ENCODE results near the gene RAPGEF5. TPM values are rescaled to one million over a fixed set of nuclear protein-coding genes. Genes with fewer than 3 reads are reported as not detected.
"Not testable (repeated sequence)": the region's sequence is repeated elsewhere in the genome, so short reads cannot be mapped to it uniquely, and the experiment has no call there.

The RAPGEF5 gene
- total RNA-seq, 1 experiment from 2014 or later = 5.6 TPM

DNA sequence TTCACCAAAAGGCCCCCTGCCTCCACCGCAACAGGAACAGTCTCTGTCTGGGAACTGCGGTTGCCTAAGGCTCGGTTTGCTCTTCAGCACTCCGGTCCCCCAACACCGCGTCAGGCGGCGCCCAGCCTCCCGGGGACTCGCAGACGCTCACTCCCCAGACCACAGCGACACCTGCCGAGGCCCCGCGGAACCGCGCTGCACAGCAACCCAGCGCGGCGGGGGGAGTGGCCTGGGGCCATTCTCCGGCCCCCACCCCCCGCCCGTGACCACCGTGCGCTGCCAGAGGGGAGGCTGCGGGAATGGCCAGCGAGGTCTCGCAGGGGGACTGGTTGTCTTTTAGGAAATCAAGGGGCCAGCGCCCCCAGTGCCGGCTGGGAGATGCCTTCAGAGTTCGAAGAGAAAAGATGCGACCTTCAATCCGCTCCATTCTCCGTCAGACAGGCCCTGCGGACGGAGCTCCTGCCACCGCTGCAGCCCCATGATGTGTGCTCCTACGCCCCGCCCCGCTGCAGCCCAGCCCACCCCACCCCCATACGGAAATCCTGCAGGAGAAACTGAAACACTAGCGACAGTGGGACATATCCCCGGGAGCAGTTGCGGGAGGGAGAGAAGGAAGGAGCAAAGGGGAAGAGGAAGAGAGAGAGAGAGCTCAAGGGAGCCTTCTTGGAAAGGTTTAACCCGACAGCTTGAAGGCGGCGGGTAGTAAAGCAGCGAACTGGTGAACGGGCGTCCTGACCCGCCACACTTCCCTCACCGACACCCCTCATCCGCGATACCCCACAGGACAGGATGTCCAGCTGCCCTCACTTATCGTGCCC is 273.9 kb downstream of the RAPGEF5 start:
- H3K27ac ChIP-seq (ENCODE audit: low read length) = no peak overlapping the region
- peak overlapping the region; percentile 96 for H2AFZ ChIP-seq (ENCODE audit: low read length)
- ChIA-PET CTCF (interaction anchor here (0.5 to 1.8 kb wide), 8 partner anchors 9 to 829 kb away, joined by 3 to 9 read pairs (median 4); no protein-coding TSS in a partner anchor), POLR2A (ENCODE audit: unreplicated experiment) (interaction anchor here (0.6 kb wide), 1 partner anchor 183 kb away, joined by 4 read pairs; no protein-coding TSS in a partner anchor)
- H3K36me3 ChIP-seq (ENCODE audit: low read depth, low read length) = no peaks in the 10 kb centered on the region
- H3K9ac ChIP-seq (ENCODE audit: low read length) = peak overlapping the region; percentile 64
- H3K4me2 ChIP-seq (ENCODE audit: low read length) = peak overlapping the region; percentile 91
- H3K9me3 ChIP-seq (ENCODE audit: low read length) = no peaks in the 10 kb centered on the region
- H3K4me3 ChIP-seq (ENCODE audit: low read length) = peak overlapping the region; percentile 77
- TF ChIP-seq, protein P1, sequence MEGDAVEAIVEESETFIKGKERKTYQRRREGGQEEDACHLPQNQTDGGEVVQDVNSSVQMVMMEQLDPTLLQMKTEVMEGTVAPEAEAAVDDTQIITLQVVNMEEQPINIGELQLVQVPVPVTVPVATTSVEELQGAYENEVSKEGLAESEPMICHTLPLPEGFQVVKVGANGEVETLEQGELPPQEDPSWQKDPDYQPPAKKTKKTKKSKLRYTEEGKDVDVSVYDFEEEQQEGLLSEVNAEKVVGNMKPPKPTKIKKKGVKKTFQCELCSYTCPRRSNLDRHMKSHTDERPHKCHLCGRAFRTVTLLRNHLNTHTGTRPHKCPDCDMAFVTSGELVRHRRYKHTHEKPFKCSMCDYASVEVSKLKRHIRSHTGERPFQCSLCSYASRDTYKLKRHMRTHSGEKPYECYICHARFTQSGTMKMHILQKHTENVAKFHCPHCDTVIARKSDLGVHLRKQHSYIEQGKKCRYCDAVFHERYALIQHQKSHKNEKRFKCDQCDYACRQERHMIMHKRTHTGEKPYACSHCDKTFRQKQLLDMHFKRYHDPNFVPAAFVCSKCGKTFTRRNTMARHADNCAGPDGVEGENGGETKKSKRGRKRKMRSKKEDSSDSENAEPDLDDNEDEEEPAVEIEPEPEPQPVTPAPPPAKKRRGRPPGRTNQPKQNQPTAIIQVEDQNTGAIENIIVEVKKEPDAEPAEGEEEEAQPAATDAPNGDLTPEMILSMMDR (conservative IDR thresholded peaks at IDR 0.05; ENCODE audit: low read depth, low read length) = peak; percentile 89
- TF ChIP-seq EZH2 (IDR thresholded peaks at IDR 0.05; ENCODE audit: low read length, unreplicated experiment) = no peak
- H3K9me2 ChIP-seq (replicated peaks; ENCODE audit: low read length) = no peaks in the 10 kb centered on the region
- no TSS peak for BruUV-seq (replicated peaks)
- H3K27me3 ChIP-seq (ENCODE audit: low read length) = peaks cover 12% of the 10 kb centered on the region
- H3K79me2 ChIP-seq (ENCODE audit: low read length) = no peaks in the 10 kb centered on the region
- H3K4me1 ChIP-seq (ENCODE audit: insufficient read depth, low read length) = peaks cover 11% of the 10 kb centered on the region; the same call in 1 of the 2 replicates
- no peaks in the 10 kb centered on the region for H3F3A ChIP-seq (ENCODE audit: low read length, unreplicated experiment)
- ATAC-seq (peak; percentile 95), DNase-seq (peak; percentile 79)
- intact Hi-C loops (cut with micrococcal nuclease) = loop anchor here (1.0 to 10.0 kb wide), 5 partner anchors 82 to 827 kb away; no protein-coding TSS in a partner anchor
- no peaks in the 10 kb centered on the region for H4K20me1 ChIP-seq (ENCODE audit: low read length)

DNA sequence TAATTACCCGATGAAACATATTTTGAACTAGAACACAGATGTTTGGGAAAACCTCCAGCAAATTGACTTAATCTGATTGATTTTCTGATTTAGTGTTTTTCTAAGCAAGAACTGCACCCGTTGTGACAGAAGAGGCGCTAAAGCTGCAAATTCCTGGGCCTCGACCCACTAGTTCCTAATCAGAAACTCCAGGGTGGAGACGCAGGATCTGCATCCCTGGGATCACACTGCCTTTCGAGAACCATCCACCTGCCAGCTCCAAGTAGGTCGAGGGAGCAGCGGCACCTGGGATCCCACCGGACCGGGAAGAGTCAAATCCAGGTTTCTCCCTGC is 274.4 kb downstream of the RAPGEF5 start:
- TF ChIP-seq, protein P1 (conservative IDR thresholded peaks at IDR 0.05; ENCODE audit: low read depth, low read length) = no peak
- no peak for TF ChIP-seq EZH2phosphoT487 (IDR thresholded peaks at IDR 0.05; ENCODE audit: borderline replicate concordance, low read length)
- no peak for TF ChIP-seq EZH2 (IDR thresholded peaks at IDR 0.05; ENCODE audit: low read length, unreplicated experiment)
- CTCF ChIA-PET = interaction anchor here (0.5 to 1.8 kb wide), 4 partner anchors 21 to 828 kb away, joined by 3 to 9 read pairs (median 4); no protein-coding TSS in a partner anchor
- H3K79me2 ChIP-seq (ENCODE audit: low read length) = no peaks in the 10 kb centered on the region
- peak overlapping the region; percentile 77 for H3K4me3 ChIP-seq (ENCODE audit: low read length)
- no peak for DNase-seq
- peaks cover 11% of the 10 kb centered on the region; the same call in 1 of the 2 replicates for H3K4me1 ChIP-seq (ENCODE audit: insufficient read depth, low read length)
- peak overlapping the region; percentile 96 for H2AFZ ChIP-seq (ENCODE audit: low read length)
- H3K9me3 ChIP-seq (ENCODE audit: low read length) = no peaks in the 10 kb centered on the region
- intact Hi-C loops (cut with micrococcal nuclease) = loop anchor here (1.0 to 10.0 kb wide), 4 partner anchors 82 to 826 kb away; no protein-coding TSS in a partner anchor
- no peaks in the 10 kb centered on the region for H3K36me3 ChIP-seq (ENCODE audit: low read depth, low read length)
- peak; percentile 39 for ATAC-seq
- H3K9me2 ChIP-seq (replicated peaks; ENCODE audit: low read length) = no peaks in the 10 kb centered on the region
- no peak overlapping the region for H3K9ac ChIP-seq (ENCODE audit: low read length)
- peaks cover 16% of the 10 kb centered on the region for H3K27me3 ChIP-seq (ENCODE audit: low read length)
- POLR2A ChIA-PET (ENCODE audit: unreplicated experiment) = interaction anchor here (0.6 kb wide), 1 partner anchor 182 kb away, joined by 4 read pairs; no protein-coding TSS in a partner anchor
- H3F3A ChIP-seq (ENCODE audit: low read length, unreplicated experiment) = no peaks in the 10 kb centered on the region
- no TSS peak for BruUV-seq (replicated peaks)
- no peaks in the 10 kb centered on the region for H4K20me1 ChIP-seq (ENCODE audit: low read length)
- peak overlapping the region; percentile 91 for H3K4me2 ChIP-seq (ENCODE audit: low read length)
- no peak overlapping the region for H3K27ac ChIP-seq (ENCODE audit: low read length)

- H3K27ac ChIP-seq (ENCODE audit: low read length); H3K9ac ChIP-seq (ENCODE audit: low read length); H3K9me3 ChIP-seq (ENCODE audit: low read length); H3K9me2 ChIP-seq (replicated peaks; ENCODE audit: low read length); H3K4me3 ChIP-seq (ENCODE audit: low read length); CTCF ChIA-PET; DNase-seq; ATAC-seq; POLR2A ChIA-PET (ENCODE audit: unreplicated experiment); BruUV-seq (replicated peaks); H3K4me2 ChIP-seq (ENCODE audit: low read length); H2AFZ ChIP-seq (ENCODE audit: low read length); H3K36me3 ChIP-seq (ENCODE audit: low read depth, low read length); H3K79me2 ChIP-seq (ENCODE audit: low read length); H4K20me1 ChIP-seq (ENCODE audit: low read length); H3F3A ChIP-seq (ENCODE audit: low read length, unreplicated experiment): not testable (repeated sequence)
- intact Hi-C loops (cut with micrococcal nuclease) = loop anchor here (5.0 to 10.0 kb wide), 2 partner anchors 313 to 575 kb away; no protein-coding TSS in a partner anchor
- Histone ChIP-seq H3K4me1 (ENCODE audit: insufficient read depth, low read length) (peaks cover 11% of the 10 kb centered on the region; the same call in 1 of the 2 replicates), H3K27me3 (ENCODE audit: low read length) (peaks cover 32% of the 10 kb centered on the region)
Measured at GRCh38 chr7:22080219-22080618, 276.7 kb downstream of the RAPGEF5 start.

- CTCF ChIA-PET; intact Hi-C loops (cut with micrococcal nuclease); ATAC-seq; H3K9ac ChIP-seq (ENCODE audit: low read length); H3K9me2 ChIP-seq (replicated peaks; ENCODE audit: low read length); H3K27ac ChIP-seq (ENCODE audit: low read length); H3F3A ChIP-seq (ENCODE audit: low read length, unreplicated experiment); H2AFZ ChIP-seq (ENCODE audit: low read length); H3K36me3 ChIP-seq (ENCODE audit: low read depth, low read length); H3K4me3 ChIP-seq (ENCODE audit: low read length); H4K20me1 ChIP-seq (ENCODE audit: low read length); DNase-seq; H3K79me2 ChIP-seq (ENCODE audit: low read length); BruUV-seq (replicated peaks); H3K4me1 ChIP-seq (ENCODE audit: insufficient read depth, low read length); H3K4me2 ChIP-seq (ENCODE audit: low read length); POLR2A ChIA-PET (ENCODE audit: unreplicated experiment); H3K9me3 ChIP-seq (ENCODE audit: low read length): not testable (repeated sequence)
- H3K27me3 ChIP-seq (ENCODE audit: low read length) = peaks cover 45% of the 10 kb centered on the region
Measured at GRCh38 chr7:22078872-22079271, 278.1 kb downstream of the RAPGEF5 start.

Data from PC-3 (cell line).